ENCODE data around the gene ZBTB20.

ZBTB20 gene

GRCh38 chr3:115161168-115161834 is 14.2 kb upstream of the ZBTB20 start:
- Histone ChIP-seq H3K9me3 (ENCODE audit: insufficient read depth, low read length, severe bottlenecking) (peaks cover 5% of the 10 kb centered on the region), H3K4me2 (ENCODE audit: insufficient read depth, low read length) (no peak overlapping the region)

GRCh38 chr3:115160295-115160694 is 13.2 kb upstream of the ZBTB20 start:
- Histone ChIP-seq H3K9me3 (ENCODE audit: insufficient read depth, low read length, severe bottlenecking) (peaks cover 5% of the 10 kb centered on the region), H3K9ac (ENCODE audit: low read depth, low read length) (no peak overlapping the region), H3K4me2 (ENCODE audit: insufficient read depth, low read length) (no peak overlapping the region), H4K20me1 (ENCODE audit: insufficient read depth, low read length) (no peaks in the 10 kb centered on the region), H3K36me3 (ENCODE audit: insufficient read depth, low read length) (no peaks in the 10 kb centered on the region), H3K27me3 (ENCODE audit: insufficient read depth, low read length, poor library complexity) (no peaks in the 10 kb centered on the region), H2AFZ (ENCODE audit: low read depth, low read length) (no peak overlapping the region), H3K4me1 (ENCODE audit: insufficient read depth, low read length) (peaks cover 18% of the 10 kb centered on the region), H3K4me3 (ENCODE audit: low read depth in 1 of 2, low read length in 2 of 2) (no peak overlapping the region), H3K79me2 (ENCODE audit: insufficient read depth, low read length) (no peaks in the 10 kb centered on the region), H3K27ac (ENCODE audit: low read length) (no peak overlapping the region)
- DNase-seq (no peak), ATAC-seq (ENCODE audit: insufficient read depth, low read depth) (no peak)
- TF ChIP-seq EZH2 (IDR thresholded peaks at IDR 0.05; ENCODE audit: borderline replicate concordance, low read depth, low read length, severe bottlenecking) (no peak), CTCF (IDR thresholded peaks at IDR 0.05; ENCODE audit: borderline replicate concordance, extremely low read depth, low read length, poor library complexity, severe bottlenecking) (no peak)

More at GRCh38 chr3:115161168-115161834, 14.2 kb upstream of the ZBTB20 start:
- no peak overlapping the region for H2AFZ ChIP-seq (ENCODE audit: low read depth, low read length)
- no peak overlapping the region for H3K9ac ChIP-seq (ENCODE audit: low read depth, low read length)
- no peaks in the 10 kb centered on the region for H3K27me3 ChIP-seq (ENCODE audit: insufficient read depth, low read length, poor library complexity)
- no peaks in the 10 kb centered on the region for H4K20me1 ChIP-seq (ENCODE audit: insufficient read depth, low read length)
- no peak overlapping the region for H3K27ac ChIP-seq (ENCODE audit: low read length)
- no peaks in the 10 kb centered on the region for H3K36me3 ChIP-seq (ENCODE audit: insufficient read depth, low read length)
- H3K4me3 ChIP-seq (ENCODE audit: low read depth in 1 of 2, low read length in 2 of 2): no peak overlapping the region
- no peaks in the 10 kb centered on the region for H3K79me2 ChIP-seq (ENCODE audit: insufficient read depth, low read length)
- peaks cover 25% of the 10 kb centered on the region for H3K4me1 ChIP-seq (ENCODE audit: insufficient read depth, low read length)
- no peak for ATAC-seq (ENCODE audit: insufficient read depth, low read depth)
- no peak for DNase-seq
- TF ChIP-seq EZH2 (IDR thresholded peaks at IDR 0.05; ENCODE audit: borderline replicate concordance, low read depth, low read length, severe bottlenecking) (no peak), CTCF (IDR thresholded peaks at IDR 0.05; ENCODE audit: borderline replicate concordance, extremely low read depth, low read length, poor library complexity, severe bottlenecking) (no peak)

- peaks cover 5% of the 10 kb centered on the region for H3K9me3 ChIP-seq (ENCODE audit: insufficient read depth, low read length, severe bottlenecking)
- H2AFZ ChIP-seq (ENCODE audit: low read depth, low read length): no peak overlapping the region
- H3K9ac ChIP-seq (ENCODE audit: low read depth, low read length): no peak overlapping the region
- TF ChIP-seq EZH2 (IDR thresholded peaks at IDR 0.05; ENCODE audit: borderline replicate concordance, low read depth, low read length, severe bottlenecking) (no peak), CTCF (IDR thresholded peaks at IDR 0.05; ENCODE audit: borderline replicate concordance, extremely low read depth, low read length, poor library complexity, severe bottlenecking) (no peak)
- no peak overlapping the region for H3K27ac ChIP-seq (ENCODE audit: low read length)
- no peaks in the 10 kb centered on the region for H4K20me1 ChIP-seq (ENCODE audit: insufficient read depth, low read length)
- DNase-seq (no peak), ATAC-seq (ENCODE audit: insufficient read depth, low read depth) (no peak)
- H3K79me2 ChIP-seq (ENCODE audit: insufficient read depth, low read length): no peaks in the 10 kb centered on the region
- H3K27me3 ChIP-seq (ENCODE audit: insufficient read depth, low read length, poor library complexity): no peaks in the 10 kb centered on the region
- no peak overlapping the region for H3K4me3 ChIP-seq (ENCODE audit: low read depth in 1 of 2, low read length in 2 of 2)
- H3K36me3 ChIP-seq (ENCODE audit: insufficient read depth, low read length): no peaks in the 10 kb centered on the region
- no peak overlapping the region for H3K4me2 ChIP-seq (ENCODE audit: insufficient read depth, low read length)
- H3K4me1 ChIP-seq (ENCODE audit: insufficient read depth, low read length): no peaks in the 10 kb centered on the region
Measured at GRCh38 chr3:115156046-115156654, 9.1 kb upstream of the ZBTB20 start.

Measured in DND-41 (cell line).